HG02571 (cell line): ENCODE data around the gene STK24.

Experiments used
- ATAC-seq: cut with Tn5 transposase; IDR thresholded peaks from one replicate; pipeline ENCODE4 v1.9.1; 2021; ENCODE audit warnings: mild to moderate bottlenecking, moderate library complexity; ENCODE audit not compliant: unreplicated experiment

STK24 gene

DNA sequence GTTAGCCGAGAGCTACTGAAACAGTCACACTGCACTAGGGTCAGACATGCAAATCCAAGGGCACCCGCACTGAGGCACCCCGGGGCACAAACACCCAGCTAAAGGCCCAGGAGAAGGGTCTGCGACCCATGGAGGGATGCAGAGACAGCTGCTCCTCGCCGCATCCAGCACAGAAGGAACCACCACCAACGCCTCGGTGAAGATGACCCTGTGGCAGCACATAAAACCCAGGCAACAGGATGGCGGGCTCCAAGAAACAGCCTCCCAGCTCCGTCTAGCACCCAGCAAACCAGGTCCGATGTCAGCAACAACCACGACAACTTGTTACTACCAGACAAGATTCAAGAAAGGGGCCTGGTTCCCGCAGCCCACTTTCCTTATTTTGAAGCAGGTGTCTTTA lies 82.1 kb downstream of the STK24 start:
- ATAC-seq: no peak

DNA sequence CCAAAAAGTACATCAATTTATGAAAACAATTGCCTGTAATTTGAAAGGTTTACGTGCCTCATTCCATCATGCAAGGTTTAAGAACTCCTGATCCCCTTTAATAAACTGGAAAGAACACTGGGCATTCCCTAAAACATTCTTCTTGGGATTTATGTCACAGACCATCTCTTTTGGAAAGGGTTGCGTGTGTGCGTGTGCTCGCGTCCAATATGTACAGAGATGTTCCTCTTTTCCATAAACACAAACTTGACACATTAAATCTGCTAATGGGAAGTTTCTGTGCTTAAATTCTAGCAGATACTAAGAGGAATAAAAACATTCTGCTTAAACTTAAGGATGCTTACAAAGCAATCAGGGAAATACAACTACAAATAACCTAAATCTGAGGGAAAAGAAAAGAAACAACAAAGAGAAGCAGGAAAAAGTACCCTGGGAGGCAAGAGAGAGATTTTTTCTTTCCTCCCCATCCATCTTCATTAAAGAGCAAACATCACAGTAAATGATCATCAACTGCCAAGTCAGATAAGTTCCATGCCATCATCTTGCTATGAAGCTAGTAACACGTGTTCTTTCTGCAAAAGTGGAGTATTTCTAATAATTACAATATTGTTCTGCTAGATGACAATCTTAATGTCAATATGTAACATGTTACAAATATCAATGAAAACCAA lies 83.7 kb downstream of the STK24 start:
- ATAC-seq: no peak

DNA sequence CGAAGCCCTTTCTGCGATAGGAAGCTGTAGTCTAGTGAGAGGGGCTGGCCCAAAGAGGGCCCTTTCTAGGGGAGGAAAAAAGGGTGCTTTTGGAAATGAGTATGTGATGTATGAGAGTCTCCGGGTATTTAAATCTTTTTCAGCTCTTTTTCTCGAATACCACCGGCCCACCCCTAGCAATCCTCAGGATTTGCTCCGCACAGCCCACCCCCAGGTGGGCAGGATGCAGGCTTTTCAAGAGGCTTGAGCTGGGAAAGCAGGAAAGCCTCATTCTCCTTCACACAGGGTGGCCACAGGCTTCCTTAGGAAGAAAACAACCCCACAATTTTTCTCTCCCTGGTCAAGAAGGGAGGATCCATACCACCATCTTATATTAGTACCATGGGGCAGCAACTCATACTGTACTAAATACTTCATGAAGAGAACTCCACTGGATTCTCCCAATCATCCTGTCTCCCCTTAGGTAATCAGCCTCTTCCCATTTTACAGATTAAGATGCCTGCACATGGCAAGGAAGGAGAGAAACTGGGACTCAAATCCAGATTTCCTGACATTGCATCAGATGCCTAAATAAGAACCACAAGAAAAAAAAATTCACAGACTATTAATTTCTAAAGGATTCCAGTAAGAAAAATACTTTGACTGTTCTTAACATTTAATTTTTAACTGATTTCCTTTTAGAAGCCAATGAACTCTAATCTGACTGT lies 84.4 kb downstream of the STK24 start:
- no peak for ATAC-seq

DNA sequence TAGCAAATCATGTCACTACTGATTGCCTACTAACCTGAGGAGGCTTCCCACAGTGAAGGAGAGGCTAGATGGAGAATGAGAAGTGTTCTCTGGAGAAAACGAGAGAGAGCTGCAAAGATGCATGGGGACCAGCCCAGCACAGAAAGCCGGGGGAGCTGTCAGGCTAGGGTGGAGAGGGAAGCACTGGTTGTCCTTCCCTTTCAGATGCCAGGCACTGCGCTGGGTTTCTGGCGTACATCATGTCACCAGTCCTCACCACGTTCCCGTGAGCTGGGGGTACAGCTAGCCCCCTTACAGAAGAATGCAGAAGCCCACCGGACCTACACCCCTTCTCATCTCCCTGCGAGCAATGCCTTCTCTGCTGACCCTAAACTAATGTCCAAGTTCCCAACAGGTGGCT lies 86.0 kb downstream of the STK24 start:
- ATAC-seq: no peak

DNA sequence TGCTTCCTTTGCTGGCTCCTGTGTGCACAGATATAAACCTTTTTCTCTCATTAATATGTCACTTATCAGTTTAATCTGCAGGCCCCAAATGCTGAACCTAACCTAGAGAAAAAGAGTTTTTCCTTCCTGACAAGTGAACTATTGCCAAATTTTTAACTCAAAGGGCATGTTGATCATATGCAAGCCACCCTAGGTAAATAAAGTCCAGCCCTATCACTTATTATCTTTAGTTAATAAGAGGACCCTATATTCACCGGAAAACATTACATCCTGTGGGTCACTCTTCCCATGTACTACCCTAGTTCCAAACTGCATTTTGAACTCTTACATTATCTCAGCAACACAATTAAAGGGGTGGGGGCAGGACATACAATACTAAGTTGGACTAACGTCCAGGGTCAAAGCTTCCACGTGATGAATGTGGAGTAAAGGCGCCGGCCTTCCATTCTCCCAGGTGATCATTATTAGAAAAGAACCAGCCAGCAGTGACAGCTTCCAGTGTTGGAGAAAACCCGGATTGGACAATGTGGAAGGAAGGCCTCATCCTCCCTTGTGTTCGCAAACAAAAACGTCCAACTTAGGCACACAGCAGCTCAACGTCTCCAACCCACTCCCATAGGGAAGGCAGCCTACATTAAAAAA lies 86.6 kb downstream of the STK24 start:
- ATAC-seq: no peak

DNA sequence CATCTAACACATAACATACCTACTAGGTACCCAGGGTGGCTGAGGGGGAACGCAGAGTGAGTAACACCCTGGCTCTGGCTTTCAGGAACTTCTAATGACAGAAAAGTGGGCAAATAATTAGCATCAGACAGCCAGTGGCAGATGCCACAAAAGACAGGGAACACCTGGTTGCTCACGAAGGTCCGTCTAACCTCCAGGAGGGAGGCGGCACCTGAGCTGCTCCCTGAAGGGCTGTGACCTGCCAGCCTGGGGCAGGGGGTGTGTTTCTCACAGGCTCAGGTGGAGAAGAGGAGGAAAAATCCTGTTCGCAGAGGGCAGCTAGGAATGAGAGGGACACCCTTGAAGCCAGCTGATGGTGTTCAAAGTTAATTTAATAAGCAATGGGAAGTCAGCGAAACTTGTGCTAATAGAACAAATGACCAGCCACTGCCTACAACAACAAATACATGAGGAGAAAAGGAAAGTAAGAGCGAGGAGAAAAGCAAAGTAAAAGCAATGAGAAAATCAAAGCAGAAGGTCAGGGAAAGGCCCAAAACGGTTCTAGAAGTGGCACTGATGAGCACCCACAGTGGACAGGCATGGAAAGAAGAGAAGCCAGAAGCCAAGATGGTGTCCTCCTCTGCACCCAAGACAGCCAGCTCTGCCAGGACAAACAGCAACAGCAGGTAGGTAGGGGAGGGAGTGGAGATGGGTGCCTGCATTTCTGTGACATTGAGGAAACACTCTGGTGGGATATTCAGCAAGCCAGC lies 87.3 kb downstream of the STK24 start:
- no peak for ATAC-seq

DNA sequence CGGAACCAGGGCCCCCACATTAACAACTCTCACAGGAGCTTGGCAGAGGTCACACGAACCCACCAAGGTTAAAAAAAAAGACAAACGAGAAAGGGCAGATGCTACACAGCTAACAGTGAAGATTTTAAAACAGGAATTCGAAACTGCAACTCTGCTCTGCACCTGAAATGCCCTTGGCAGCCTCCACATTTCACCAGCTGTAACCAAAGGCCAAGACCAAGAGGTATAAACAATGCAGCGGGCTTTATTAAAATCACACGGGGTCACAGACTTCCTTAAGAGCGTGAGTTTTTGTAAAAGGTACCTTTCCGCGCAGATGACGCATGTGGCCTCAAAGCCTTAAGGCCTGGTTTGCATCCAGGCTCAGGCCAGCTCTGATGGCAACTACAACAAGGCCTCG lies 88.2 kb downstream of the STK24 start:
- ATAC-seq: peak; percentile 73

DNA sequence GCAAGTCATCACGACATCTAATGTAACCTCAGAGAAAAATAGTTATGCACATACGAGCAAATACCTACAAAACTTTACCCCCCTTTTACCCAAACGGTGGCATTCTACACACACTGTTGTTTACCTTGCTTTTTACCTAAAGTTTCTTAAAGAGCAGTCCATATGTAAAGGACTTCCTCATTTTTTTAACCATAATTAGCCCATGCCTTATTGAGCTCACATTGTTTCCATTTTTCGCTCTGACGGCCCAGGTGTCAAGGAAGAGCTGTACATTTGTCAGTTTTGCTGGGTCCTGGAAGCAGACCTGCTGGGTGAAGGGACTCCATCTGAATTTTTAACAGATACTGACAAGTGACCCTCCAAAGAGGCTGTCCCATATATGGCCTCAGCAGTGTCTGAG lies 89.4 kb downstream of the STK24 start:
- ATAC-seq: no peak

DNA sequence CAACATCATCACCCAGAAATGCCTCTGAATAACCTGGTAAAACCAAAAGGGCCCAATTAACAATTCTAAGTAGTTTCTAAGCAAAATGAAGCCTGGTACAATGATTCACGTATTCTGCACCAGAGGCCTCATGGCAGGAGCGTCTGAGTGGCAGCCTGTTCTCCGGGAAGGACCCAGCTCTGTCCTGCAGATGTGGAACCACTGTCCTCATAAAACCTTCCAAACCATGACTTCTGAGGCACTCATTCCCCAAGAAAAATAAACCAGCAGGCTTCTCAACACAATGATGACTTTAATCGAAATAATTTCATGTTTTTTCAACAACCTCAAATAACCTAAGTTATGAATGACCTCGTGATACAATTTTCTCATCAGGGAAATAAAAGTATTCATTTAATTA lies 89.9 kb downstream of the STK24 start:
- ATAC-seq: no peak

DNA sequence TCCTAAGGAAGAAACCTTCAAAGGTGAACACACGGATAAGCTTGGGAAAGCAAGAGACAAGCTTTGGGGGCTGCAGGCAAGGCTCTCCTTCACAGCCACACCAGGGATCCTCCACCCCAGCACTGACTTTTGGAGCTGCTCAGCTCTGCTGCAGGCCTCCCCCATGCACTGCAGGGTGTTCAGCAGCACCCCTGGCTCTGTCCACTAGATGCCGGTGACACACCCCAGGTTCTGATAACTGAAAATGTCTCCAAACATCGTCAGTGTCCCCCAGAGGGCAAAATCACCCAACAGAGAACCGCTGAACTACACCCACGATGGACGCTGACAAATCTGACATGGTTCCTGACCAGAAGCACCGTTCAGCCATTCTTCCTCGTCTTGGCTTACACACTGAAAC lies 90.5 kb downstream of the STK24 start:
- ATAC-seq: no peak

DNA sequence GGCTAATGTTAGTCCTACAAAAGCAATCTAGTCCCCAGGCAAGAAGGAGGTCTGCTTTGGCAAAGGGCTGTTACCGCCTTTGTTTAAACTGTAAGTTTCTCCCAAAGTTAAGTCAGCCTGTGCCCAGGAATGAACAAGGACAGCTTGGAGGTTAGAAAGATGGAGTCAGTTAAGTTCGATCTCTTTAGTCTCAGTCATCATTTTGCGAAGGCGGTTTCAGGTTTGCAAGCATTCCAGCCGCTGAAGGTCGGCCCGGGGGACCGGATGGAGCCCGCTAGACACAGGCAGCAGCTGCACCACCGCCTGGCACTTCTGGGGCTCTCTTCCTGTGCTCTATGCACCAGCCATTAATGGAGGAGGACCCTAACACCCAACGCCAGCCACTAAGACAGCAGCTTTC lies 91.3 kb downstream of the STK24 start:
- ATAC-seq: no peak

DNA sequence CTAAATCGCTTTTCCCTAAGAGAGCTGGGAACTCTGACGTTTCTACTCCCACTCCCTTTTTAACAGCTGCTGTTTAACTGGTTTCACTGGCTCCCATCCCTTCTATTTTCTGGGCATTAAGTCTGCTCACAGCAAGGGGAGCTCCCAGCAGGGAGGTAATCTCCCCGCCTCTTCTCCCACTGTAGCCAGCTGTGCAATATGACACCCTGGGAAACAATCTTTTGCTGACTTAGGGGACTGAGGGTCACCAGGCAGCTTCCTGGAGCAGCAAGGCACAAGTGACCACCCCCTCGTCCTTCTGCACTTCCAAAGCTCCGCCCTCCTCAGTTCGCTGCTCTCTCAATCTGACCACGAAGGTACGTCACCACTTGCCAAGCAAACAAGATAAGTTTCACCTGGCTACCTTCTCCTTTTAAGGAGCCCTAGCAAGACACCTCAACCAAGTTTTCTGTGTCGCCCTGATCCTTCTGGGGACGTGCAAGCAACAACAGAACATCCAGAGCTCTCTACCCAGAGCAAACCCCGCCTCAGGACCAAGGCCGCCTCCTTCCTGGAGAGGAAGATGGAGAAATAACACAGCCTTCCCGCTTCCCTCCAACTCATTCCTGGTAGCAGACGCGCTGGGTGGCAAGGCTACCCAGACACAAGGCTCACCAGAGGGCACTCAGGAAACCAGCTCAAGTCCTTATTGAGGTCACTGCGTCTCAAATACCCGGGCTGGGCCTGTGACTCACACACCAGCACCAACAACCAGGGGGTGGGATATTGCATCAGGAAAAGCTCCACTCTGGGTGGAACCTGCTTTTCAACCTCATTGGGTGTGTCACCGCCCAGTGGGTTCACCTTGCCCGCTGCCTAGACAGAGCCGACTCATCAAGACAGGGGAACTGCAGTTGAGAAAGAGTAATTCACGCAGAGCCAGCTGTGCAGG lies 92.4 kb downstream of the STK24 start:
- no peak for ATAC-seq

DNA sequence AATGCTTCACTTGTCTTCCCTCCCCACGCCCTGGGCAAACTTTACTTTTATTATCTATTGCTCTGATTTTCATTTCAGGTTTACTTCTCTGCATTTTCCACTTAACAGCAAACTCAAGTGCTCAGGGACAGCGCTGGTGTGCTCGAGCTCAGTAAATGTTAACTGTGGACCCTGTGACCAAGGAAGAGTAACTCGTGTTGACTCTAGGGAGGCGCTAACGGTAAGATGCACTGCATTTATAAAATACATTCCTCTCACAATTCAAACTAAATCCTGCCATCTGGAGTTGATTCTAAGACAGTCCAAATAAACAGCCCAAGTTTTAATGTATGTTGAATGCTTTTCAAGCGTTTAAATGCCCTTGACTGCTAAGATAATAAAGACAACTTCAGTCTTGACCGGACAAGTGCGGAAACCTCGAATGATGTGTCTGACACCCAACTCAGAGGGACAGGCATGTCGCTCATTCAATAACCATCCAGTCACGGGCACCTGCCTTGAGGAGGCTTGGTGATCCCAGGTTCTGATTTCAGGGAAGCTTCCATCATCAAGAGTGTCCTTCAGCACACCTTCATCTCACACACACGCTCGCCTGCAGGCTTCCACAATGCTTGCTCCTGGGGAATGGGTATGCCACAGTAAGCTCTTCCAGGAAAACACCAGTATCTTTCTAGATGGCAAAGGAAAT lies 93.2 kb downstream of the STK24 start:
- no peak for ATAC-seq

DNA sequence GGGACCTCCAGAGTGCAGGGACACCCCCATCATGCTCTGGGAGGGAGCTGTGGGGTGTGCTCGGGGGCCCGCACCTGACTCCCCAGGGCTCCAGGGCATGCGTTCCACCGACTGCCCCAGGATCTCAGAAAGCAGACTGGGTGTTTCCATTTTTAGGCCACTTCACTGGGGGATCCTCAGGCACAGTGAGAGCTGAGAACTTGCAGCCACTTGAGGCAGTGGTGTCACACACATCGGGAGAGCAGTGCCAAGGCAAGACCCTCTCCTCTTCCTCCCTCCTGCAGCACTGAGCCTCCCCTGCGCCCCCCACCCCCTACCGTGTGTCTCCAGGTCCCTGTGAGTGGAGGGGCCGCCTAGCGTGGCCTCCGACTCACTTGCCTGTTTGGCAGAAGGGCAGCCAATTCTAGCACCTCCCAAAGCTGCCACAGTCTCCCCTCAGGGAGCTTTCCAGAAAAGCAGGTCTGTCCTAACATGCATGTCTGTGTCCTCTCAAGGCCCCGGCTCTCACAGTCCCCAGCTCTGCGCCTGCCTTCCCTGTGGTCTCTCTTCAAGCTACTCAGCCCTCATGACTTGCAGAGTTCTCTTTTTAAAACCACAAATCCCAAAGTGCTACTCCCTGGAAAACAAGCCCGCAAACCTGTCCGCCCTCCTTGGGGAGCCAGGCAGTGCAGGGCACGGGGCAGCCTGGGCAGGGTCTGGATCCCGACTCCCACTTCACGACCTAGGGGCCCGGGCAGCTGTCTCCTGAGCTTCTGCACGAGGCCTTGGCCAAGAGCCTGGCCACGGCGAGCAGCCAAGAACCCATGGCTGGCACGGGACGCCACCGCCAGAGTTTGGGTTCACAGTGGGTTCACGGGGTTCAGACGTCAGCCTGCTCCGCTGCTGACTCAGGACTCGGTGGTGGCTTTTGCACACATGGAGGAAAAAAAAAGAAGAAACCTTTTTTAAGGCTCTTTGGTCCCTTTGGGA lies 94.1 kb downstream of the STK24 start:
- no peak for ATAC-seq

DNA sequence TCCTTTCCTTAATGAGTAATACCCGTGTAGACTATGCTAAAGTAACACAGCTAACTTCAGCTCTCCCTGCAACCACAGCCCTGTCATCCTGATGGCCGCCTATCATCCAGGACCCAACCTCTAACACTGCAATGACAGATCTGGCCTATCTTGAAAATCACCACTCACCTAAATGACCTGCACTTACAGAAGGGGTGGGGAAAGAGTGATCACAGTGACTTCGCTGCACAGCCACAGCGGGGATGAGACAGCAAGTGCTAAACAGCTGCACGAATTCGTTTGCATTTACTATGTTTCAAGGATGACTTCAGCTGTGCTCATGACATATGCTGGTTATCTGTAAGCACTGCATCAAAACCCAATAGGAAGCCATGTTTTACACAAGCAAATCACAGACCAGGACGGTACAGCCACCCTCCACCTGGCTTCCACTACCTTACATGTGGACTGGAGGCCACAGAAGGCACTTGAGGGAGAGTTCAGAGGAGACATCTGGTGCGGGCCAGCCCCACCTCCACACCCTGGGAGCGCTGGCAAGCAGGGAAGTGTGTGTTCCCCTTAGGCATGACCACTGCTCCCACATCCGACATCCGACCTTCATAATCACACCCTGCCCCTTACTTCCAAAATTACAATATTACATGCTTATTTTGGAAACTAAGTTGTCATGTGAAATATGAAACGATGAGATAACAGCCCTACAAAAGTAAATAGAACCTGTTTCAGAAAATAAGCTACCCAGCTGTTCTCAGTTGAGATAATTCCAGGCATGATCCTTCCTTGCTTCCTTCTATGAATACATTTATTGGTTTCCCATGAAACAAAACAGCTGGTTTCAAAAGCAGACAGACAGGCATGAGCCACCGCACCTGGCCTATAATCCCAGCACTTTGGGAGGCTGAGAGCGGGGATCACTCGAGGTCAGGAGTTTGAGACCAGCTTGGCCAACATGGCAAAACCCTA lies 95.7 kb downstream of the STK24 start:
- peak; percentile 43 for ATAC-seq

DNA sequence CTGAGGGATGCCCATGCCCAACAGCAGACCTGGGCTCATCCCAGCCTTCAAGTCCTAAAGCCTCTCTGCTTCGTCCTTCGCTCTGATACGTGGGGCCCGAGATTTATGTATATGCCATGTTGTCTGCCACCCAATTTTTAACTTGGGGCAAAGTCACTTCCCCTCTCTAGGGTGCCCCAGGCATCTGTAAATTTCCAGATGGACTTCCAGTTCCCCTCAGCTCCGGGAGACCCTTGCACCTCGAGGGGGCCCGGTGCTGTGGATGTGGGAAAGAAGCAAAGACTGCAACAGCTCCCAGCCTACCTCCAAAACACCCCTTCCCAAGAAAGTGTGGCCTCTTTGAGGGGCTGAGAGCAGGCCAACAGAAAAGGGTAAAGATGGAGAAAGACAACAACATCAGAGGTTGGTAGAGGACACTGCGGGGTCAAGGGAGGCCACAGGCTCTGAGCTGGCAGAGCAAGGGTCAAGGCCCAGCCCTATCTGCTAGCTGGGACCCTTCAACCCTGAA lies 97.4 kb downstream of the STK24 start:
- no peak for ATAC-seq
